ENCODE data around the gene ZNF428.
"Not testable (repeated sequence)": the region's sequence is repeated elsewhere in the genome, so short reads cannot be mapped to it uniquely, and the experiment has no call there.

Gene ZNF428

GRCh38 chr19:43591904-43592772, 27.3 kb downstream of the ZNF428 start:
- DNase-seq: no peak

- no peak for DNase-seq
Observed at GRCh38 chr19:43589678-43590077, 29.8 kb downstream of the ZNF428 start.

GRCh38 chr19:43589277-43589676, 30.2 kb downstream of the ZNF428 start:
- DNase-seq: no peak

- DNase-seq: not testable (repeated sequence)
Observed at GRCh38 chr19:43587029-43587428, 32.4 kb downstream of the ZNF428 start.

- DNase-seq: no peak
Observed at GRCh38 chr19:43586346-43586745, 33.1 kb downstream of the ZNF428 start.

- DNase-seq: no peak
Observed at GRCh38 chr19:43584484-43584883, 34.9 kb downstream of the ZNF428 start.

GRCh38 chr19:43582495-43582894, 36.9 kb downstream of the ZNF428 start:
- no peak for DNase-seq

- no peak for DNase-seq
Observed at GRCh38 chr19:43581467-43581866, 38.0 kb downstream of the ZNF428 start.

- DNase-seq: no peak
Observed at GRCh38 chr19:43578787-43579186, 40.6 kb downstream of the ZNF428 start.

GRCh38 chr19:43575955-43576878, 43.2 kb downstream of the ZNF428 start:
- no peak for DNase-seq

GRCh38 chr19:43575156-43575950, 44.1 kb downstream of the ZNF428 start, which contains the start of the genes PINLYP and XRCC1:
Gene PINLYP, plus strand, starts transcription at chr19:43575801. Its CDS starts 1,391 bp downstream, at chr19:43577192.
Gene XRCC1, minus strand, starts transcription at chr19:43575527. Its CDS starts 69 bp downstream, at chr19:43575458.
- peak; percentile 98 for DNase-seq

GRCh38 chr19:43574424-43575155, 44.8 kb downstream of the ZNF428 start:
- DNase-seq: no peak

- DNase-seq: no peak
Observed at GRCh38 chr19:43572171-43572588, 47.2 kb downstream of the ZNF428 start.

GRCh38 chr19:43570174-43570791, 49.1 kb downstream of the ZNF428 start:
- peak; percentile 76 for DNase-seq

GRCh38 chr19:43569657-43570056, 49.8 kb downstream of the ZNF428 start:
- no peak for DNase-seq

GRCh38 chr19:43564800-43565199, 54.6 kb downstream of the ZNF428 start:
- no peak for DNase-seq

GRCh38 chr19:43563816-43564457, 55.5 kb downstream of the ZNF428 start:
- no peak for DNase-seq

GRCh38 chr19:43562698-43563241, 56.7 kb downstream of the ZNF428 start:
- DNase-seq: no peak

GRCh38 chr19:43562226-43562697, 57.2 kb downstream of the ZNF428 start:
- no peak for DNase-seq
